Large intestine (tissue), 3 donors: ENCODE results near the gene ACTBL2. TPM values are rescaled to one million over a fixed set of nuclear protein-coding genes. Genes with fewer than 3 reads are reported as not detected.
A peak's percentile ranks its signal among the peaks of the same experiment; 100 is the strongest.

Source experiments
- DNase-seq, 2 donors: peaks; one replicate each; pipeline versions ENCODE4 v3.0.0 to v3.0.0-alpha.2; 2013
- H3K27ac ChIP-seq: one replicate; pipeline ENCODE4 v1.5.1; 2013; ENCODE audit warnings: low read length
- H3K27me3 ChIP-seq: 2 replicates; pipeline ENCODE4 v1.6.1; 2013; ENCODE audit warnings: low read length; ENCODE audit not compliant: control insufficient read depth, insufficient read depth
- H3K36me3 ChIP-seq: 2 replicates; pipeline ENCODE4 v1.6.1; 2013; ENCODE audit warnings: low read length; ENCODE audit not compliant: control insufficient read depth, insufficient read depth
- H3K4me1 ChIP-seq: one replicate; pipeline ENCODE4 v1.6.1; 2013; ENCODE audit warnings: low read length; ENCODE audit not compliant: control insufficient read depth, insufficient read depth
- H3K4me3 ChIP-seq: one replicate; pipeline ENCODE4 v1.5.1; 2013; ENCODE audit warnings: low read length
- H3K9me3 ChIP-seq: one replicate; pipeline ENCODE4 v1.6.1; 2013; ENCODE audit warnings: mild to moderate bottlenecking, low read depth, low read length, moderate library complexity; ENCODE audit not compliant: control insufficient read depth
- WGBS: methylation state at CpG from one replicate; pipeline ENCODE4 v1.1.5; 2013; ENCODE audit warnings: low lambda C conversion rate; ENCODE audit not compliant: insufficient coverage; 5-methylcytosine and 5-hydroxymethylcytosine counted together
- polyA plus RNA-seq: library from polyadenylated mRNA; unstranded; fragments of 120-200 nt; gene quantifications from one replicate; pipeline ENCODE4 v1.2.1, GENCODE V29; 2013

Gene ACTBL2
- polyA plus RNA-seq, 1 donor = 0.01 TPM

DNA sequence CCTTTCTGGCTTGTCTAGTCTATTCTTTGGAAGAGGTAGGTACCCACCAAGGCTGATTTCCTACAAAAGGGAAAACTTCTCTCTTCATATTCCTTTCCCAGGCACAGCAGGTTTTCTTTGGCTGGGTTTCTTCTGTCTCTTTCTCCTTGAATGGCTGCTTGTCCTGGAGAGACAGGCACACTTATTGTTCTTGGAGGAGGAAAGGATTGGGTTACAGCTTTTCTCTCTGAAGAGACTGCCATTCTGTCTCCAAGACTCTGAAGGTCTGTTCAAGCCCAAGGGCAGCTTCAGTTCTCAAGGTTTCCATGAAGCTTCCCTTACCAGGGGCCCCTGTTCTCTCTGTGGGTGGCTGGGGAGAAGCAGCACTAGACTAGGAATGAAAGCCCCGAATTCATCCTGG, 33.9 kb downstream of the ACTBL2 start:
- H3K27ac ChIP-seq = no peak overlapping the region
- no peak for DNase-seq
- no peaks in the 10 kb centered on the region for H3K4me1 ChIP-seq
- H3K27me3 ChIP-seq = peaks cover 2% of the 10 kb centered on the region
- H3K36me3 ChIP-seq = no peaks in the 10 kb centered on the region
- WGBS = no CpG with 5 or more reads among the region's 1 CpG
- H3K4me3 ChIP-seq = no peak overlapping the region
- H3K9me3 ChIP-seq = no peaks in the 10 kb centered on the region

- no peak for DNase-seq
- Histone ChIP-seq H3K4me3 (no peak overlapping the region), H3K36me3 (no peaks in the 10 kb centered on the region), H3K4me1 (no peaks in the 10 kb centered on the region), H3K9me3 (no peaks in the 10 kb centered on the region), H3K27ac (no peak overlapping the region), H3K27me3 (peaks cover 2% of the 10 kb centered on the region)
- WGBS = 76% methylated on average over 2 of the region's 4 CpGs
These were observed 34.3 kb downstream of the ACTBL2 start for GRCh38 chr5:57448287-57448686.

DNA sequence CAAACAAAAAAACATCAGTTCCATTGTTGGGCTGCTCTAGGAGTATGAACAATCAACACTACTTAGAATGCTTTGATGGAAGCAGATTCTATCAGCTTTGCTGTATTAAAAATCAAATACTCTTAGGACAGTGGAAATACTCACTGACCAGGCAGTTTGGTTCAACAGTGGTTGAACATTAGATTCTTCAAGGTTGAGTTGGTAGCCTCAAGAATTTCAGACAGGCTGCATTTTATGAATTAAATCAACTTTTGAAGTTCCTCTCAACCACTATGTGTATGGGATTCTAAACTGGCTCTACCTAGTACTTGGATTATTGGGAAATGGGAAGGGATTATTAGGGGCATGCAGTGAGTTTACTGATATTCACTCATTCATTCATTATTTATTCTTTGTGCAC, 35.0 kb downstream of the ACTBL2 start:
- no peak for DNase-seq
- Histone ChIP-seq H3K9me3 (no peaks in the 10 kb centered on the region), H3K27ac (no peak overlapping the region), H3K4me1 (no peaks in the 10 kb centered on the region), H3K27me3 (peaks cover 2% of the 10 kb centered on the region), H3K36me3 (no peaks in the 10 kb centered on the region), H3K4me3 (no peak overlapping the region)

GRCh38 chr5:57446966-57447365, 35.6 kb downstream of the ACTBL2 start:
- WGBS = no CpG with 5 or more reads among the region's 2 CpGs
- DNase-seq = no peak
- Histone ChIP-seq H3K36me3 (no peaks in the 10 kb centered on the region), H3K4me3 (no peak overlapping the region), H3K9me3 (no peaks in the 10 kb centered on the region), H3K4me1 (no peaks in the 10 kb centered on the region), H3K27ac (no peak overlapping the region), H3K27me3 (peaks cover 2% of the 10 kb centered on the region)

- no peaks in the 10 kb centered on the region for H3K9me3 ChIP-seq
- no peaks in the 10 kb centered on the region for H3K4me1 ChIP-seq
- peaks cover 2% of the 10 kb centered on the region for H3K27me3 ChIP-seq
- no peak overlapping the region for H3K4me3 ChIP-seq
- H3K27ac ChIP-seq = no peak overlapping the region
- H3K36me3 ChIP-seq = no peaks in the 10 kb centered on the region
- WGBS = no CpG with 5 or more reads among the region's 4 CpGs
- no peak for DNase-seq
These were observed 36.9 kb downstream of the ACTBL2 start for GRCh38 chr5:57445705-57446037.

DNA sequence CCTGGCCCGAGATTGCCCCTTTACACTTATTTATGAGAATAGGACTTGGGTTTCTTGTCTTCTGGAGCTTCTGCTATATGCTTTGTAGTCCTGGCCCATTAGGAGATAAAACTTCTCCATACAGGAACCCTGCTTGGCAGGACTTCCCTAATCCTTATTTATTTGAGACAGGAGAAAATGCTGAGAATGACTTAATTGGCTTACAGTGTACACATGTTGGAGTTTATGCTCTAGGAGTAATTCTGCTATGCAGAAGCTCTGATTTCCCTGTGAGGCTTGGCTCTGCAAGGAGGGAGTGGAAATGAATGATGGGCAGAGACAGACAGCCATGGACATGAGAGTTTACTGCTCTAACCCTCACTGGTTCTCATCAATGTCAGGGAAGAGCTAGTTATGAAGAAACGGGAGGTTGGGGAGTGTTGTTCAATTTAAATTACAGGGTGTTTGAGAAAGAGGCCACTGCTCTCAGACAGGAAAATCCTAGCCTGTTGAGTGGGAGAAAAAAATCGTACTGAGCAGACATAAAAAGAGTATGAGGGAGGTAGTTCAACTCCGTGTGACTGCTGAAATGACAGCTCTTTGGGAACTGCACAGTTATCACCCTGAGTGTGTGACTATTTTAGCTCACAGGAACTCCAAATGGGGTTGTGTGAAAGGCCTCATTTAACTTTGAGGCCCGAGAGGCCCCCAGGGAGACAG, 37.5 kb downstream of the ACTBL2 start:
- 67% methylated on average over 1 of the region's 5 CpGs for WGBS
- DNase-seq = no peak

GRCh38 chr5:57442080-57442839, 40.4 kb downstream of the ACTBL2 start:
- Histone ChIP-seq H3K4me1 (no peaks in the 10 kb centered on the region), H3K27me3 (peaks cover 2% of the 10 kb centered on the region), H3K36me3 (no peaks in the 10 kb centered on the region), H3K27ac (no peak overlapping the region), H3K9me3 (no peaks in the 10 kb centered on the region), H3K4me3 (no peak overlapping the region)
- no CpG with 5 or more reads among the region's 4 CpGs for WGBS
- peak in 1 of 2 donors; percentile 7 for DNase-seq

More for the DNA sequence above, 37.5 kb downstream of the ACTBL2 start:
- no peaks in the 10 kb centered on the region for H3K4me1 ChIP-seq
- H3K36me3 ChIP-seq = no peaks in the 10 kb centered on the region
- H3K27me3 ChIP-seq = peaks cover 2% of the 10 kb centered on the region
- H3K4me3 ChIP-seq = no peak overlapping the region
- H3K9me3 ChIP-seq = no peaks in the 10 kb centered on the region
- no peak overlapping the region for H3K27ac ChIP-seq

- Histone ChIP-seq H3K27ac (no peak overlapping the region), H3K4me3 (no peak overlapping the region), H3K36me3 (no peaks in the 10 kb centered on the region), H3K9me3 (no peaks in the 10 kb centered on the region), H3K27me3 (peaks cover 2% of the 10 kb centered on the region), H3K4me1 (no peaks in the 10 kb centered on the region)
- WGBS = no CpG with 5 or more reads among the region's 2 CpGs
- DNase-seq = peak; percentile 44 to 76
These were observed 41.1 kb downstream of the ACTBL2 start for GRCh38 chr5:57441557-57441956.

- Histone ChIP-seq H3K4me3 (no peak overlapping the region), H3K9me3 (no peaks in the 10 kb centered on the region), H3K4me1 (no peaks in the 10 kb centered on the region), H3K27me3 (no peaks in the 10 kb centered on the region), H3K27ac (no peak overlapping the region), H3K36me3 (no peaks in the 10 kb centered on the region)
- DNase-seq = no peak
- no CpG with 5 or more reads among the region's 2 CpGs for WGBS
These were observed 43.0 kb downstream of the ACTBL2 start for GRCh38 chr5:57439601-57440000.

- no peaks in the 10 kb centered on the region for H3K27me3 ChIP-seq
- H3K9me3 ChIP-seq = no peaks in the 10 kb centered on the region
- no peak for DNase-seq
- no peaks in the 10 kb centered on the region for H3K36me3 ChIP-seq
- H3K4me1 ChIP-seq = no peaks in the 10 kb centered on the region
- H3K27ac ChIP-seq = no peak overlapping the region
- 92% methylated on average over 4 of the region's 8 CpGs for WGBS
- H3K4me3 ChIP-seq = no peak overlapping the region
These were observed 44.4 kb downstream of the ACTBL2 start for GRCh38 chr5:57437976-57438805.
